ENCODE data around the gene SPAG5.

SPAG5 gene

GRCh38 chr17:28544402-28545140 is 54.3 kb downstream of the SPAG5 start:
- DNase-seq (ENCODE audit: low read depth in 2 of 2) = no peak

- DNase-seq (ENCODE audit: low read depth in 2 of 2) = no peak
These were observed 57.4 kb downstream of the SPAG5 start for GRCh38 chr17:28541439-28541838.

- no peak for DNase-seq (ENCODE audit: low read depth in 2 of 2)
These were observed 58.6 kb downstream of the SPAG5 start for GRCh38 chr17:28540231-28540630.

- no peak for DNase-seq (ENCODE audit: low read depth in 2 of 2)
These were observed 60.4 kb downstream of the SPAG5 start for GRCh38 chr17:28538296-28538895.

GRCh38 chr17:28537219-28537610 is 61.6 kb downstream of the SPAG5 start:
- no peak for DNase-seq (ENCODE audit: low read depth in 2 of 2)

- no peak for DNase-seq (ENCODE audit: low read depth in 2 of 2)
These were observed 62.1 kb downstream of the SPAG5 start for GRCh38 chr17:28536532-28537218.

- DNase-seq (ENCODE audit: low read depth in 2 of 2) = no peak
These were observed 64.0 kb downstream of the SPAG5 start for GRCh38 chr17:28534740-28535375.

- no peak for DNase-seq (ENCODE audit: low read depth in 2 of 2)
These were observed 65.6 kb downstream of the SPAG5 start for GRCh38 chr17:28533091-28533807.

- no peak for DNase-seq (ENCODE audit: low read depth in 2 of 2)
These were observed 66.5 kb downstream of the SPAG5 start for GRCh38 chr17:28532050-28532960.

- no peak for DNase-seq (ENCODE audit: low read depth in 2 of 2)
These were observed 67.9 kb downstream of the SPAG5 start for GRCh38 chr17:28530926-28531325.

- DNase-seq (ENCODE audit: low read depth in 2 of 2) = no peak
These were observed 68.6 kb downstream of the SPAG5 start for GRCh38 chr17:28530250-28530649.

- no peak for DNase-seq (ENCODE audit: low read depth in 2 of 2)
These were observed 69.8 kb downstream of the SPAG5 start for GRCh38 chr17:28529013-28529400.

GRCh38 chr17:28528327-28529012 is 70.4 kb downstream of the SPAG5 start:
- no peak for DNase-seq (ENCODE audit: low read depth in 2 of 2)

GRCh38 chr17:28527859-28528258 is 71.0 kb downstream of the SPAG5 start:
- no peak for DNase-seq (ENCODE audit: low read depth in 2 of 2)
